ENCODE data around the gene IL3RA.

GRCh38 chrX:1391370-1391706, 54.8 kb downstream of the IL3RA start:
- no peak for TF ChIP-seq POLR2A (IDR thresholded peaks at IDR 0.05)
- no peak for TF ChIP-seq CTCF (IDR thresholded peaks at IDR 0.05)
